GM21529 (cell line): Measurements from ENCODE around the gene SH3RF1.
"Not testable (repeated sequence)": the region's sequence is repeated elsewhere in the genome, so short reads cannot be mapped to it uniquely, and the experiment has no call there.

ENCODE experiments used
- ATAC-seq: cut with Tn5 transposase; IDR thresholded peaks from one replicate; pipeline ENCODE4 v1.9.1; 2021; ENCODE audit not compliant: unreplicated experiment

The SH3RF1 gene

GRCh38 chr4:169229571-169230028 lies 41.2 kb downstream of the SH3RF1 start:
- ATAC-seq: no peak

GRCh38 chr4:169228076-169228475 lies 42.7 kb downstream of the SH3RF1 start:
- no peak for ATAC-seq

GRCh38 chr4:169226565-169226964 lies 44.2 kb downstream of the SH3RF1 start:
- ATAC-seq: no peak

- peak; percentile 44 for ATAC-seq
Observed at GRCh38 chr4:169225812-169226211, 44.9 kb downstream of the SH3RF1 start.

GRCh38 chr4:169225058-169225751 lies 45.6 kb downstream of the SH3RF1 start:
- ATAC-seq: peak; percentile 55

- no peak for ATAC-seq
Observed at GRCh38 chr4:169222761-169223160, 48.0 kb downstream of the SH3RF1 start.

GRCh38 chr4:169221662-169222061 lies 49.1 kb downstream of the SH3RF1 start:
- no peak for ATAC-seq

GRCh38 chr4:169220854-169221411 lies 49.8 kb downstream of the SH3RF1 start:
- ATAC-seq: no peak

- no peak for ATAC-seq
Observed at GRCh38 chr4:169220447-169220846, 50.3 kb downstream of the SH3RF1 start.

- no peak for ATAC-seq
Observed at GRCh38 chr4:169219440-169219839, 51.3 kb downstream of the SH3RF1 start.

GRCh38 chr4:169215656-169216055 lies 55.1 kb downstream of the SH3RF1 start:
- no peak for ATAC-seq

- ATAC-seq: no peak
Observed at GRCh38 chr4:169212981-169213380, 57.8 kb downstream of the SH3RF1 start.

GRCh38 chr4:169210504-169211118 lies 60.1 kb downstream of the SH3RF1 start:
- peak; percentile 92 for ATAC-seq

GRCh38 chr4:169209388-169209883 lies 61.3 kb downstream of the SH3RF1 start:
- no peak for ATAC-seq

GRCh38 chr4:169208516-169208915 lies 62.2 kb downstream of the SH3RF1 start:
- no peak for ATAC-seq

GRCh38 chr4:169208090-169208455 lies 62.7 kb downstream of the SH3RF1 start:
- no peak for ATAC-seq

GRCh38 chr4:169207436-169208089 lies 63.2 kb downstream of the SH3RF1 start:
- no peak for ATAC-seq

GRCh38 chr4:169205744-169206080 lies 65.0 kb downstream of the SH3RF1 start:
- no peak for ATAC-seq

- no peak for ATAC-seq
Observed at GRCh38 chr4:169205075-169205743, 65.5 kb downstream of the SH3RF1 start.

GRCh38 chr4:169203891-169204290 lies 66.9 kb downstream of the SH3RF1 start:
- ATAC-seq: no peak

- ATAC-seq: not testable (repeated sequence)
Observed at GRCh38 chr4:169203278-169203677, 67.5 kb downstream of the SH3RF1 start.
